GM13977 (cell line): Measurements from ENCODE around the gene MEIOSIN.
A peak's percentile ranks its signal among the peaks of the same experiment; 100 is the strongest.
"Not testable (repeated sequence)": the region's sequence is repeated elsewhere in the genome, so short reads cannot be mapped to it uniquely, and the experiment has no call there.

Experiments
- DNase-seq: peaks from one replicate; pipeline ENCODE4 v3.0.0; 2012; ENCODE audit warnings: low spot score
- CTCF ChIP-seq: IDR thresholded peaks from 2 replicates; pipeline ENCODE4 v1.5.1; 2012; ENCODE audit warnings: mild to moderate bottlenecking, control low read depth; ENCODE audit not compliant: insufficient read depth; ENCODE audit errors: extremely low read depth, missing control alignments
- in situ Hi-C: fragments of 300-500 bp; cut with MboI; formaldehyde crosslinking; loops from one replicate; pipeline ENCODE4 v1.12.0; 2022; ENCODE audit warnings: low sequenced_read_pairs, low pct_unique_long_range_greater_than_20kb, mixed read lengths, inconsistent platforms; ENCODE audit not compliant: unreplicated experiment

Gene MEIOSIN

DNA sequence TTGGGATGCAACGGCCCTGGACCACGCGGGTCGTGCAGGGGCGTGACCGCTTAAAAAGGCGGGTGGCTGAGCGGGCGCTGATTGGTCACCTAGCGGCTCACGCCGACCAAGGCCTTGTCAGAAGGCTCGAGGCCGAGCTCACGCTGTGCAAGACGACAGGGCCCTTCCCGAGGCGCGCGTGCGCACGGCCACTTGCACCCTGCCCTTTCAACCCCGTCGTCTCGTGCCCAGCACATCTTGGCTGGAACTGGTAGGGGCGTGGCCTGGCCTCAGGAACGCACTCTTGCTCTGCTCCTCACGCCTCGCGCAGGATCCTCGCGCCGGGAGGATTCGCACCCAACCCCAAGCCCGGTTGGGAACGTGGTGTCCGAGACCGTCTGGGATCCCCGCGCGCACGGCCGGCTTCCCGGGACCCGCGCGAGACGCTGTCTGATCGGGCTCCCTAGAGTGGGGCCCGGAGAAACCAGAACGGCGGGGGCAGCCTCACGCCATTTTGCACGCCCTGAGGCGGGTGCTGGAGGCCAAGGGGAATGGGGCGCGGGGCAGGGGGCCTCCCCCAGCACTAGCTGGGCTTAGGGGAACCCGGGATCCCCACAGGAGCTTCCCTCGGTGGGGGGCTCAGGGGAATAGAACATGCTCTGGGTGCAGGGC lies at the start of gene MEIOSIN:
Gene MEIOSIN (plus strand): TSS at position 280 of the 651 bp plus-strand sequence. CDS start 1,938 bp downstream, outside the sequence.
- in situ Hi-C loops: no loop called here
- no peak for TF ChIP-seq CTCF
- DNase-seq: no peak

GRCh38 chr19:45685045-45685444 lies 48.2 kb upstream of the MEIOSIN start:
- in situ Hi-C loops, DNase-seq: not testable (repeated sequence)

GRCh38 chr19:45687599-45687998 lies 45.6 kb upstream of the MEIOSIN start:
- in situ Hi-C loops: no loop called here
- no peak for DNase-seq
- peak; percentile 15 for TF ChIP-seq CTCF

DNA sequence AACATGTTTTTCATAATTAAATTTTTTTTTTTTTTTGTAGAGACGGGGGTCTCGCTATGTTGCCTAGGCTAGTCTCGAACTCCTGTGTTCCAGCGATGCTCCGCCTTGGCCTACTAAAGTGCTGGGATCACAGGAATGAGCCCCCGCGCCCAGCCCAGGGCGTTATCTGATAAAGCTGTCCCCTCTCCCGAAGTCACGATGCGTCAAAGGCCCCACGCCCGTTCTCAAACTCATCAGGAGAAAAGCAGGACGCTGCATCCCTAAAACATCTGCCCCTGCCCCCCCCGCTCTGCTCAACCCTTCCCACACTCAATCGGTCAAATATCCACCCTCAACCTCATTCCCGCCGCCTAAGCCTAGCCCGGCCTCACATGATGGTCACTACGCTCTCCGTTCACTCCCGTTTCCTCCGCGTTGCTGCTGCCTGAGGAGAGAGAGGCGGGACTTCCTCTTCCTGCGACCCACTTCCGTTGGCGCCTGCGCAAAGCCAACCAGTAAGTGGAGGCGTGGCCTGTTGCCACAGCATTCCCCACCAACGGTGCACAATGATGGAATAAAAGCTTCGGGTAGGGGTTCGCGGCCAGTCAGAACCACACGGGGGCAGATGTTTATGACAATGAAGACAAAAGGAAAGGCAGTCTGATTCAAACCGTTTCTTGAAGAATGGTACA lies 41.6 kb upstream of the MEIOSIN start, which contains the start of gene SNRPD2:
Gene SNRPD2 (minus strand): TSS at position 438 of the 671 bp plus-strand sequence. CDS start 65 bp downstream, at position 373.
- no peak for TF ChIP-seq CTCF
- peak; percentile 91 for DNase-seq
- in situ Hi-C loops: no loop called here

DNA sequence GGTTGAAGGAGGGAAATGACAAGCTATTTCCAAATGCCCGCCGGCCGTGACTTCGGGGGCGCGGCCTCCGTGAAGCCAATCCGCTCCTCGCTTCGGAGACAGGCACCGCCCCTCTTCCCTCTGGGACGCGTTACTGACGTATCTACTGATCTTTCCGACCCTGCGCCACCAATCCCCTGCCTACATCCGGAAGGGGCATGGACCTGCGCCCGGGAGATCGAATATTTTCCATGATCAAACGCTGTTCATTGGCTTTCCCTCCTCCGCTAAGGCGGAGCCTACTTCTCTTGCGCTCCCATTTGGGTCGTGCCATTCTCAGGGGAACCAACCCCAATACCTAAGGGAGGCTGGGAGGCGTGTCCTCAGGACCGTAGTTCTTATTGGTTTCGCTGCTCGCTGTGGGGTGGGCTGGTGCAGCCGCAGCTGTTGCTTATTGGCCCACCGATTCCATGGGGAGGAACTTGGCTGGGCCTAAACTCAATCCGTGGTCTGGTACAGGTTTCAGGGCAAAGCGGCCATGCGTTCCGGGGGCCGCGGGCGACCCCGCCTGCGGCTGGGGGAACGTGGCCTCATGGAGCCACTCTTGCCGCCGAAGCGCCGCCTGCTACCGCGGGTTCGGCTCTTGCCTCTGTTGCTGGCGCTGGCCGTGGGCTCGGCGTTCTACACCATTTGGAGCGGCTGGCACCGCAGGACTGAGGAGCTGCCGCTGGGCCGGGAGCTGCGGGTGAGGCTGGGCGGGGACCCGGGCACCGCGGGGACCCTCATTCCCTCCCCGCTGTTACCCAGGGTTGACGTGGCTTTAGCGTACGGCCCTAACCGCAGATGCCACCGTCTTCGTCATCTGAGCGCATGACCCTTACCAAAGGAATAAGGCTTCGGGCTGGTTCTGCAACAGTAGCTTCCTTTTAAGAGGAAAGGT lies 40.8 kb upstream of the MEIOSIN start, which contains the start of gene QPCTL:
Gene QPCTL (plus strand): TSS at position 480 of the 919 bp plus-strand sequence. CDS start 38 bp downstream, at position 518.
- in situ Hi-C loops: no loop called here
- TF ChIP-seq CTCF: no peak
- peak; percentile 95 for DNase-seq

GRCh38 chr19:45693106-45693788 lies 40.0 kb upstream of the MEIOSIN start:
- in situ Hi-C loops: no loop called here
- TF ChIP-seq CTCF: peak; percentile 91
- DNase-seq: peak; percentile 75
